Ovary (tissue), 3 donors: ENCODE data around the gene TMEM114.

Experiments used
- CTCF ChIP-seq, 3 donors: fragments of 450-650 bp in 2 of 3; fragments of 200-600 bp in 1 of 3; IDR thresholded peaks; one replicate each; pipeline versions ENCODE4 v1.5.1 to v1.8.0; 2016 to 2022; ENCODE audit warnings: antibody characterized with exemption in 3 of 3, mild to moderate bottlenecking in 1 of 3
- POLR2A ChIP-seq: fragments of 450-650 bp; IDR thresholded peaks from one replicate; pipeline ENCODE4 v1.6.1; 2017; ENCODE audit warnings: antibody characterized with exemption, mild to moderate bottlenecking, moderate library complexity
- donor health status: DM: no; HTN: no; CAD: no.

DNA sequence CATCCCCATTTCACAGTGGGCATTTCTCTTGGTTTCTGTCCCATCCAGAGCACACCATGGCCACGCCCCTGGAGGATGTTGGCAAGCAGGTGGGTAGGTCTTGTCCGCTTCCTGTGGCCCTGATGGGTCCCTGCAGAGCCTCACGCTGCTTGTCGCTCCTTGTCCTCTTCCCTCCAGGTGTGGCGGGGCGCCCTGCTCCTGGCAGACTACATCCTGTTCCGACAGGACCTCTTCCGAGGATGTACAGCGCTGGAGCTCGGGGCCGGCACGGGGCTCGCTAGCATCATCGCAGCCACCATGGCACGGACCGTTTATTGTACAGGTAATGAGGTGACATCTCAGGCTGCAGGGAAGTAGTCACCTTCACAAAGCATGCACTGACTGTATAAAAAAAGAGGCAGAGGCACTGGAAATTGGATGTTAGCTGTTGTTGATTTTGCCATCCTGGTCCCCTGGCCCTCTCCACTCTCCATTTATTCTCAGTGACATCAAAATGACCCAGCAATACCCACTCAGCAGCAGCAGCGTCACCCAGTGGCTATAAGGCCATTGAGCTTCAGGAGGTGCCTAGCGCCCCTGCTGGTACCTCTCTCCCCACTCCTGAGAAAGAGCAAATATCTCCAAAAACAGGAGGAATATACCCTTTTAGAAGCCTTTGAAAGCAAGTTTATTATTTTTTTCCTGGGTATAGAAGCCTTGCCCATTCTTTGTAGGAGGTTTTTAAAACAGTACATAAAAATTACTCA lies 44.9 kb upstream of the TMEM114 start:
- no peak for TF ChIP-seq POLR2A
- no peak for TF ChIP-seq CTCF (IDR thresholded peaks at IDR 0.05)
